Retina (tissue), 1 donor: ENCODE data around the gene DNAH3.
A peak's percentile ranks its signal among the peaks of the same experiment; 100 is the strongest.
"Not testable (repeated sequence)": the region's sequence is repeated elsewhere in the genome, so short reads cannot be mapped to it uniquely, and the experiment has no call there.

ENCODE experiments used
- DNase-seq: peaks from one replicate; pipeline ENCODE4 v3.0.0-alpha.2; 2016

DNAH3 gene

DNA sequence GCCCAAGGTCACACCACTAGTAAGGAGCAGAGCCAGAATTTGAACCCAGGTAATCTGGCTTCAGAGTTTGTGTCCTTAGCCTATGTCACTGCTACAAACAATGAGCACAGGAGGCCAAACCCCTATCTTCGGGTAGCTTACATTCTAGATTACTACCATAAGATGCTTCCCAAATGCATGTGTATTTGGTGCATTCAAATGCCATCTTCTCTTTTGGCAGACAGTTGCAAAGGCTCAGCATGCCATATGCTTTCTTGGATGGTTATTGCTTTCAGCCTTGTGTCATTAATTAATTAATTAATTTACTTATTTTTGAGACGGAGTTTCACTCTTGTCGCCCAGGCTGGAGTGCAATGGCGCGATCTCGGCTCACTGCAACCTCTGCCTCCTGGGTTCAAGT, 80.7 kb downstream of the DNAH3 start:
- DNase-seq: no peak

DNA sequence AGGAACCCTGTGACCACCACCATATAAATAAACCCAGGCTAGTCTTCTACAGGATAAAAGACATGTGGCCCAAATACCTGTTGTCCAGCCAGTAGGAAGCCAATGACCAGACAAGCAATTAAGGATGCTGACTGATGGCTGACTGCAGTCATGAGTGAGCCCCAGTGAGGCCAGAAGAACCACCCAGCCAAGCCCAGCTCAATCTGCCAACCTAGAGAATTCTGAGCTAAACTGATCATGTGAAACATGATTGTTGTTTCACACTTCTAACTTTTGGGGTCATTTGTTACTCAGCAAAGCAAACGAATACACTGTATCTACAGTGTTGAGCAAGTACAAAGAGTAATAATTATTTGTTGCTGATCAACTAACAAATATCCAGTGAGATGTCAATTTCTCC, 86.4 kb downstream of the DNAH3 start:
- no peak for DNase-seq

DNA sequence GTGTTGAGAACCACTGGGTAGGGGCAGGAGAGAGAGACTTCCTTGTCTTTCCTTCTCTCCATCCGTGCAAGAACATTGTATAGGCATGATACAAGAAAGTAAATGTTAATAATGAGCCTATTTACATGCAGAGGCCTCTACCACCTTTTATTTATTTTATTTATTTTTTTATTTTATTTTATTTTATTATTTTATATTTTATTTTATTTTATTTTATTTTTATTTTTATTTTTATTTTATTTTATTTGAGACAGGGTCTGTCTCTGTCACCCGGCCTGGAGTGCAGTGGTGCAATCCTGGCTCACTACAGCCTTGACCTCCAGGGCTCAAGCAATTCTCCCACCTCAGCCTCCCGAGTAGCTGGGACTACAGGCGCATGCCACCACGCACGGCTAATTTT, 87.3 kb downstream of the DNAH3 start:
- not testable (repeated sequence) for DNase-seq

DNA sequence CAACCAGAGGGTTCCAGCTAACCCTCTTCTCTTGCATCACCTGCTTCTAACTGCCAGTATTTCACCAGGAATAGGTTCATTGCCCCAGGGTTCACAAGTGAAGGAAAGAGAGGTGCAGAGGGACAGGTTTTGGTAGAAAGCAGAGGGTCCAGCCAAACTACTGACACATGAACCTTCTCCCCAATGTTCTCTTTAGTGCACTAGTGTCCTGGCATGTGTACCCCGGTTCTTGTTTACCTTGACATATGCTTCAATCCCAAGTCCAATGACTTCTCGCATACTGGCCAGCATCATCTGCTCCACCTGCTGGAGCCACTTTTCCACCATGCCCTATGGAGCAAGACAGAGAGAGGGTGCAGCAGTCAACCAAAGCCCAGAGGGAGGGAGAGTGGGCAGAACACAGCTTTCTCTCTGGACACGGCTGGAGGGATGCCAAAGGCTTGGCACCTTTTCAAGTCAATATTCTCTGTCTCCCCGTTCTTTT, 90.6 kb downstream of the DNAH3 start:
- no peak for DNase-seq

DNA sequence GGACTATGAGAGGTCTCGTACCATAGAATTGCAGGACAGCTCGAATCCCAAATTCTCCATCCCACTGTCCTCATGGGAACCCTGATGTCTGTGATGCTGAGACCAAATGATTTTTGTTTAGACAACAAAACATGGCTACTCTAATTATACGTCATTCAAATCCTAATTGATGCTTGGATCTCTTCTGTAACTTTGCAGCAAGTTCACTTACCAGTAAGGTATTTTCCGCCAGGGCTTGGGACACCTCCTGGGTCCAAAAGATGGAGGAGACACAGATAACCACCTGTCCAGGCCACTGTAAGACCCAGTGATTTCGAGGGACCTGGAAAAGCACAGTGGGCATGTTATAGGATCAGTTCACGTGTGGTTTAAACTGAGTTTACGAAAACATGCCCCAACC, 92.8 kb downstream of the DNAH3 start:
- DNase-seq: no peak

DNA sequence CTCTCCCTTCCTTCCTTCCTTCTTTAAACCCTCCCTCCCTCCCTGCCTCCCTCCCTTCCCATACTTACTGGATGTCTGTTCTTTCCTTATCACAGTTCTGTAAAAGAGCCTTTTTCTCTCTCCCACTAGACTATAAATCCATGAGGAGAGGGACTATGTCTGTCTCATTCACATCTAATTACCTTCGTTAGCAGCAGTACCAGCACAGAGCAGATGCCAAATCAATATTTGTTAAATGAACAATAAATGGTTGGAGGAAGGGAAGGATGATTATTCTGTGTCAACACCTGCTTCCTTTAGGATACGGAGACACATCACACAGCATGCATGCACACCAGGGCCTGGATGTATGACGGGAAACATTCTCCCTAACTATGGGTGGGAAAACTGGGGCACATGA, 94.2 kb downstream of the DNAH3 start:
- peak; percentile 13 for DNase-seq

DNA sequence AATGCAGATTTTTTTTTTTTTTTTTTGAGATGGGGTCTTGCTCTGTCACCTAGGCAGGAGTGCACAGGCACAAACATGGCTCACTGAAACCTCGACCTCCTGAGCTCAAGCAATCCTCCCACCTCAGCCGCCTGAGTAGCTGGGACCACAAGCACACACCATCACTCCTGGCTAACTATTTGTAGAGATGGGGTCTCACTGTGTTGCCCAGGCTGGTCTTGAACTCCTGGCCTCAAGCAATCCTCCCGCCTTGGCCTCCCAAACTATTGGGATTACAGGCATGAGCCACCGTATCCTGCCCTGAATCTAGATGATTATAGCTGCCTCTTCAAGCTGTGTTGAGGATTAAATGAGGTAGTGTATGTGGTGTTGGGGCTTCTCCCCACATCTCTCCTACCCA, 94.9 kb downstream of the DNAH3 start:
- not testable (repeated sequence) for DNase-seq

DNA sequence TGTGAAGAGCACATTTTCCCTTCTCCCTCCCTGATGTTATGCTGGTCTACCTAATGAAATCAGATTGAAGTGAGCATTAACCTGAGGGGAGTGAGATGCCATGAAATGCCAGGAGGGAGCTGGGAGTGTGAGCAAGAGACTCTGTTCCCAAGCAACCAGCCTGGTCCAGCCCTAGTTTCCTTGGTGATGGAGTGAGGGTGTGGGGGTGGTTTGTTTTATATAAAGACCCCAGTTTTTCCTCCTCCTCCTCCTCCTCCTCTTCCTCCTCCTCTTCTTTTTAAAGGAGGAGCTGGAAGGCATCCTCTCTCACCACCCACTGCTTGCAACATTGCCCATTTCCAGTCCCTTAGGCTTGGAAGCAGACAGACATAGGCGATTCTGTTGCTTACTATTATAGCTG, 97.1 kb downstream of the DNAH3 start:
- DNase-seq: no peak

DNA sequence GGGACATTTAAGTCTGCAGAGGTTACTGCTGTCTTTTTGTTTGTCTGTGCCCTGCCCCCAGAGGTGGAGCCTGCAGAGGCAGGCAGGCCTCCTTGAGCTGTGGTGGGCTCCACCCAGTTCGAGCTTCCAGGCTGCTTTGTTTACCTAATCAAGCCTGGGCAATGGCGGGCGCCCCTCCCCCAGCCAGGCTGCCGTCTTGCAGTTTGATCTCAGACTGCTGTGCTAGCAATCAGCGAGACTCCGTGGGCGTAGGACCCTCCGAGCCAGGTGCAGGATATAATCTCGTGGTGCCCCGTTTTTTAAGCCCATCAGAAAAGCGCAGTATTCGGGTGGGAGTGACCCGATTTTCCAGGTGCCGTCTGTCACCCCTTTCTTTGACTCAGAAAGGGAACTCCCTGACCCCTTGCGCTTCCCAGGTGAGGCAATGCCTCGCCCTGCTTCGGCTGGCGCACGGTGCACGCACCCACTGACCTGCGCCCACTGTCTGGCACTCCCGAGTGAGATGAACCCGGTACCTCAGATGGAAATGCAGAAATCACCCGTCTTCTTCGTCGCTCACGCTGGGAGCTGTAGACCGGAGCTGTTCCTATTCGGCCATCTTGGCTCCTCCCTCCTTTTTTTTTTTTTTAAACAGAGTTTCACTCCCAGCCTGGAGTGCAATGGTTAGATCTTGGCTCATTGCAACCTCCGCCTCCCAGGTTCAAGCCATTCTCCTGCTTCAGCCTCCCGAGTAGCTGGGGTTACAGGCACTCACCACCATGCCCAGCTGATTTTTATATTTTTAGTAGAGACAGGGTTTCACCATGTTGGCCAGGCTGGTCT, 102.3 kb downstream of the DNAH3 start:
- not testable (repeated sequence) for DNase-seq

DNA sequence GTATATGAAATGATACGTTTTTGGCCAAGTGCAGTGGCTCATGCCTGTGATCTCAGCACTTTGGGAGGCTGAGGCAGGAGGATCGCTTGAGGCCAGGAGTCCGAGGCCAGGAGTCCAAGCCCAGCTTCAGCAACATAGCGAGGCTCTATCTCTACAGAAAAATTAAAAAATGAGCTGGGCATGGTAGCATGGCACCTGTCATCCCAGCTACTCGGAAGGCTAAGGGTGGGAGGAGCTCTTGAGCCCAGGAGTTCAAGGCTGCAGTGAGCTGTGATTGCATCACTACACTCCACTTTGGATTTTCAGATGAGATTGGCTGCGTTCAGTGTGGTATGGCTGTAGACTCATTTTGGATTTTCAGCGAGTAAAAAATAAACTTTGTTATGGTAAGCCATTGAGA, 112.4 kb downstream of the DNAH3 start:
- no peak for DNase-seq

DNA sequence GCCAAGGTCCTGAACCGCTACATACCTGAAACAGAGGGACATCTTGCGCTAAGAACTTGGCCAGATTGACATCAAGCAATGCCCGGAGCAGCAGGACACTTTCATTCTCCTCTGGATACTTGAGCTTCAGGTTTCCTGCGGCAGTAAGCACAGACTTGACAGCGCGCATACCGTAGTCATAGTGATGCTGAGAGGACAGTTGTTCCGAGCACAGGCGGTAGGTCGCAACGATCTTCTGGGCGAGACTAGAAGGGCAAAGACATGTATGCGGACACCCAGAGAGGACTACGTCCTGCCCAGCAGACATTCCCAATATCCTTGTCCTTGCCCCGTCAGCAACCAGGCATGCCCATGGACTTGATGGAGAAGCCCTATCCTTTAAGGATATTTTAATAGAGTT, 112.9 kb downstream of the DNAH3 start:
- no peak for DNase-seq

DNA sequence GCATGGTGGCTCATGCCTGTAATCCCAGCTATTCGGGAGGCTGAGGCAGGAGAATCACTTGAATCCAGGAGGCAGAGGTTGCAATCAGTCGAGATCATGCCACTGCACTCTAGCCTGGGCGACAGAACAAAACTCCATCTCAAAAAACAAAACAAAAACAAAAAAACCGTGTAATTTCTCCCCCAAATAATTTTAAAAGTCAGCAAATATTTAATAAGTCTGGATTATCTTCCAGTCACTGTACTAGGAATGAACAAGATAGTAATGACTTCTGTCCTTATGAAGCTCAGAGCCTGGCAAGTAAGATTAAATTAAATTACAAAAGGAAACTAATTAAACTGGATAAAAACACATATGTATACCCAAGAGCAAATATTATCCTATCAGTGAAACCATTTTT, 113.5 kb downstream of the DNAH3 start:
- no peak for DNase-seq

DNA sequence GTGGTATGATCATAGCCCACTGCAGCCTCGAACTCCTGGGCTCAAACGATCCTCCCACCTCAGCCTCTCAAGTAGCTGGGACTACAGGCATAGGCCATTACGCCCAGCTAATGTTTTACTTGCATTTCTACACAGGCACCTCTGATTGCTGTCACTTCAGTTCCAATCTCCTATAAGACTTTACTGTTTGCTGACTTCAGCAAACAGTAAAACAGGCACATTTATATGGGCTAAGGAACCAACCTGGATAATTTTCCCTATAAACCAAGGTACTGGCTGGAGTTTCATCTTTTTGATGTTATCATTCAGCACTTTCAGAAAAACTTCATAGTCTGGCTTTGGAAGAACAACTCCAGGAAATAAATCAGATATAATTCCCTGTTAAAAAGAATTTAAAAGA, 114.2 kb downstream of the DNAH3 start:
- no peak for DNase-seq

DNA sequence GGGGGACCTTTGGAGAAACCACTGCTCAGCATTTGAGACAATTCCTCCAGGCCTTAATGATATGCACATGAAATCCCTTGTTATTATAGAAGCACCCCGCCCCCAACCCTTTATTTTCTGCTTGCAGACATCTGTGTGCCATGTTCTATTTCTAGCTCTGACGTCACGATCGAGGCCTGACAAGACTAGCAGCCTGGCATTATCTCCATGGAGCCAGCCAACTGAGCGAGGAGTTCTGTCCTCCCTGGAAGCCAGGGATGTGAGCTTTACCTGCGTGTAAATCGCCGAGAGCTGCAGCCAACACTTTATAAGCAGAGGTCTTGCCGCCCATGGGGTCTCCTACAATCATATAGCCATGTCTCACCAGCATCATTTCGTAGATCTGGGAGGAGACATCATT, 116.9 kb downstream of the DNAH3 start:
- DNase-seq: no peak

DNA sequence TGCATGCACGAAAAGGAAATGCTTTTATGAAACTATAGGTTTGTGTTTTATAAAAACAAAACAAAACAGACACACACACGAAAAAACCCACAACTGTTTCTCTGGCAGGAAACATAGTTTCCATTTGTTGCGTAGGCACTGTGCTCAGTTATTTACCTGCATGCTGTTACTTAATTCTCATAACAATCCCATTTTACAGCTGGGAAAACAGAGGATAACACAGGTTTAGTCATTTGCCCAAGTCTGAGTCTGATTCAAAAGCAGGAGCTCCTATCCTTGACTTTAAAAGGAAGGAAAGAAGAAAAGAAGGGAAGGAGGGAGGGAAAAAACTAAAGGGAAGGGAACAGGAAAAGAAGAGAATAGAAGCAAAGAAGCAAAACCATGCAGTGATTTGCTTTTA, 117.4 kb downstream of the DNAH3 start:
- DNase-seq: no peak

DNA sequence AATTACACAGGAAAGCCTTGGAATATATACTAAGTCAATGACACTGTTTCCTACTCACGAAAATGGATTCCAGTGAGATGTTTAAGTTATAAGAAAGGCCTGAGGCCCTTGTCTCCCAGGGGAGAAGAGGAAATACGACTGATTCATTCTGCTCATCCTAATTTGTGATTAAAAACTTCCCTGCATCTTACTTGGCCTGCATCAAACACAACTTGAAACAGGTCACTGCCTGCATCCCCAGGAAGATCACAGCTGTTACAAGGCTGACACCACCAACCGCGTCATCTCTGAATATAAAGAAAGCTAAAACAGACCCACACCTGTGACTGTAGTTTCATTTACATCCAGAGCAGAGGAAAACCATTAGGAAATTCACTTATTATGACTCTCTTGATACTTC, 121.9 kb downstream of the DNAH3 start:
- no peak for DNase-seq

DNA sequence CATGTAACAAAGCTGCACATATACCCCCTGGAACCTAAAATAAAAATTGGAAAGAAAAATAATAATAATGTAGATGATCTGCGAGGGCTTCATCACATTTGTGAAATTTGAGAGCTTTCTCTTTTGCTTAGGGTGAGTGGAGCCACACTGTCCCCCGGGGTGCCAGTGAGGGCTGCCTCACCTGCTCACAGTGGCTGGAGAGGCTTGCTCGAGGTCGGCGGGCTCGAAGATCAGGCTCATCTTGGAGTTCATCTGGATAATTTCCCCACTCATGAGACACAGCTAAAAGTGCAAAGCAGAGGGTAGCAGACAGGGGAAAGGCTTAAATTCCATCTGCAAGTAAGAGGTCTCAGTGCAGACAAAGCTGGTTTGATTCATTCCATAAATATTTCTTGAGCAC, 123.8 kb downstream of the DNAH3 start:
- DNase-seq: no peak

DNA sequence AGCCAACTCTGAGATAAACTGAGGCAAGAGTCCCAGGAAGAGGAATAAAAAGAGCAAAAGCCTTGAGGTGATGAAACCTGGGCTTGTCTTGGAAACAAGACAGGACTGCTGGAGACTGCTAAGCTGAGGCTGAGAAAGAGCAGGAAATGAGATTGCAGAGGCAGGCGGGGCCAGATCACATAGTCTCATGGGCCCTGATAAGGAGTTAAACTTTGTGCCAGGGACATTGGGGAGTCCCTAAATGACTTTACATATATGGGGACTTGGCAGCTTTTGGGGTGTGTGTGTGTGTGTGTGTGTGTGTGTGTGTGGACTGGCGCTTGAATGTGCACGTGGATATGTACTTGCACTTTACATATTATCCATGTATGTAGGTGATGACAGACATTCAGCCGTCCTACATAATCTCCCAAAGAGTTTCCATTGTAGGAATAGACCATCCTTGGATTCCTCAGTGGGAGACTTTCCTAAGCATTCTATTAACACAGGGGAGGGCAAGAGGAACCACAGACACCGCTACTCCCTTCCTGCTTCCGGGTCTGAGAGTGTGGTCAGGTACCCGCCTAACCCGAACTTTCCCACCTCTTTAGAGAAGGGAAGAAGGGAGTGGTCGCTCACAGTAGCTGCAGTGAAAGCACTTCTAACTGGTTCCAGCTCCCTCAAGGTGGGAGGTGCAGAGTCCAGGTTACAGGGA, 127.0 kb downstream of the DNAH3 start:
- DNase-seq: no peak

DNA sequence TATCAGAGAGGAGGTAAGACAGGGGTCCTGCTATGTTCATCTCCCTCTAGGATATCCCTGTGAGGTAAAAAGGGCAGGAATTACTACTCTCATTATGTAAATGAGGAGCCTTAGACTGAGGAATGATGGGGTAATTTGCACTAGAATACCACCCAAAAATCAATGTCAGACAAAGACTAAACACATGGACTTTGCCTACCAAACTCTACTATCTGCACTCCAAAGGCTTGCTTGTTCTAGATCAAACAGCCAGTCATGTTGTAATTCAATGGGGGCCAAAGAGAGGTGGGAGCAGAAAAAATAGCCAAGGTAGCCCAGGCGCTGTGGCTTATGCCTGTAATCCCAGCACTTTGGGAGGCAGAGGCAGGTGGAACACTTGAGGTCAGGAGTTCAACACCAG, 129.3 kb downstream of the DNAH3 start:
- DNase-seq: no peak

DNA sequence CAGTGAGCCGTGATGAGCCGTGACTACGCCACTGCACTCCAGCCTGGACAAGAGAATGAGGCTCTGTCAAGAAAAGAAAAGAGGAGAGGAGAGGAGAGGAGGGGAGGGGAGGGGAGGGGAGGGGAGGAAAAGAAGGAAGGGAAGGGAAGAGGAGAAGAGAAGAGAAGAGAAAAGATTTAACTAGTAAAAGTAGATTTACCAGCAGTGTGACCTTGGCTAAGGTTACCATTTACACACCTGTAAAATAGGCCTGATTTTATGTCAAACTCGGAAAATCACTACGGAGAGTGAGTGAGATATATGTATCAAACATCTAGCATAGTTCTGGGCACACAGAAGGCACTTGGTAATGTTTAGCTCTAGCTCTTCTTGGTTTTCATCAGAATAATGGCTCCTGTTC, 140.8 kb downstream of the DNAH3 start:
- DNase-seq: no peak

DNA sequence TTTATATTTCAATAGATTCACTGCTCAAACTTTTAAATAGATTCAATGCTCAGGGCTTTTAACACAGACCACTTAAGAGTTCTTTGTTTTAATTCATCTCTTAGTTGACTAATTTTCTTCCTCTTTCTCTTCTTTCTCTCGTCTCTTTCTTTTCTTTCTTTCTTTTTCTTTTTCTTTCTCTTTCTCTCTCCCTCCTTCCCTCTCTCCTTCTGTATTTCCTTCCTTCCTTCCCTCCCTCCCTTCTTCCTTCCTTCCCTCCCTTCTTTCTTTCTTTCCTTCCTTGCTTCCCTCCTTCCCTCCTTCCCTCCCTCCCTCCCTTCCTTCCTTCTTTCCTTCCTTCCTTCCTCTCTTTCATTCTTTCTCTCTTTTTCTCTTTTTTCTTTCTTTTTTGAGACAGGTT, 145.6 kb downstream of the DNAH3 start:
- DNase-seq: no peak

DNA sequence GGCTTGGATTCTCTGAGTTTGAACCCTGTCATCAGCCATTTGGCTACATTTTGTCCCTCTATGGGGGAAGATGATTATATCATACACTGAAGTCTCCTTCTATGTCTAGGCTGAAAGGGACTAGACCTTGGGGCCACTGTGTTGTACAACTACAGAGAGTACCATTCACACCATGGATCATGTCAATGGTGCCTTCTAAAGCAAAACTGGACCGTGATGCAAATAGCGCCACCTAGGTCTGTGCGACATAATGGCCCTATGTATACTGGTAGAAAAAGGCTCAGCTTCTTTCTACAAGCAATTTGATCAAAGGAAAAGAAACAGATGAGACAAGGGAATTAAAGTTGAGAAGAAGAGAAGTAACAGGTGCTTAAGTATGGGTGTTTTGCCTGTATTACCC, 149.4 kb downstream of the DNAH3 start:
- DNase-seq: no peak

DNA sequence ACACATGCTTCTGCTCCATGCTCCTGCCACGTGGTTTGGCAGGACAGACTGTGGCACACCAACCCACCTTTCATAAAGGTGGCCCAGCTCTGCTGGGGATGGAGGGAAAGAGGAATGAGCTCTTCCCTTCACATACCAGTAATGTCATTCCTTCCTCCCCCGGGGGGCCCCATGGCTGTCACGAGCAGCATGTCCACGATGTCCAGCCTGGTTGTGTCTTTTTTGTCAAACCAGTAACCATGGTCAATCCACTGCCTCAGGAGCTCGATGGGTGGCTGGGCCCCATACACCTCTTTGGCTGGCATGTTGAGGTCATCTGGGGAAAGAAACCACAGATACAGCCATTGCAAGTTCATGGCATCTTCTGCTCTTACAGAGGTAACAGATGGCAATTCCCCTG, 153.5 kb downstream of the DNAH3 start:
- no peak for DNase-seq

DNA sequence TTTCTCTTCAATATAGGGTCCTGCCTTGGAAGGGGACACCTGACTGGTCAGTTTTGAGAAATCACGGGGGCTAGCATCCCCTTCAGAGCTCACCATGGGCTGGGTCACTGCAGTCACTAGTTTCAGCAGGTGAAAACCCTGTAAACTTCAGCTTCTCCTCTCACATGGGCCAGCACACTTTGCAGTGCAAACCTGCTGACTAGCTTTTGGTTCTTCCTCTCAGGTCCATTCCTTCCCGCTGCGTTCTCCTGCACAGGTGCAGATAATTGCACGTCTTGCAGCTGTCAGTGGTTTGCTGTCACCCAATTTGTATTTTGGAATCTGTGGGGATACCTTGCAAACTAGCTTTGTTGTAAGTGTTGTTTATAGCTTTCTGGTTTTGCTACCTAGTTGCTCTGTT, 154.9 kb downstream of the DNAH3 start:
- no peak for DNase-seq
